MCF 10A (cell line): Measurements from ENCODE around the gene BMPR1B. TPM values are rescaled to one million over a fixed set of nuclear protein-coding genes. Genes with fewer than 3 reads are reported as not detected.

Experiments
- BruUV-seq: library from RNA; stranded (reverse); fragments of 400-500 nt; replicated peaks from 2 replicates; lab custom pipeline; 2021; lab: Mats Ljungman, UMichigan
- CTCF ChIA-PET: fragments of 300-600 bp; sonication (Branson Sonifier 250); formaldehyde crosslinking; extraction: SDS; loops from one replicate; lab custom pipeline; 2021; ENCODE audit warnings: antibody characterized with exemption, inconsistent platforms; lab: Yijun Ruan, JAX
- POLR2A ChIA-PET: fragments of 300-600, 350-650 bp; sonication (Branson Sonifier 250); formaldehyde crosslinking; extraction: SDS; loops from one replicate; lab custom pipeline; 2020; ENCODE audit warnings: antibody characterized with exemption, inconsistent platforms; lab: Yijun Ruan, JAX
- DNase-seq: peaks from one replicate; pipeline ENCODE4 v3.0.0-alpha.2; 2018; ENCODE audit not compliant: unreplicated experiment
- H3K27ac Mint-ChIP-seq: one replicate; pipeline ENCODE4 v1.8.0; 2022; ENCODE audit warnings: mild to moderate bottlenecking, low read depth, mixed read lengths; ENCODE audit not compliant: unreplicated experiment
- H3K27me3 Mint-ChIP-seq: one replicate; pipeline ENCODE4 v1.8.0; 2022; ENCODE audit warnings: mixed read lengths; ENCODE audit not compliant: insufficient read depth, unreplicated experiment
- H3K36me3 Mint-ChIP-seq: one replicate; pipeline ENCODE4 v1.8.0; 2022; ENCODE audit warnings: mild to moderate bottlenecking, moderate library complexity, mixed read lengths; ENCODE audit not compliant: insufficient read depth, unreplicated experiment
- H3K4me1 Mint-ChIP-seq: one replicate; pipeline ENCODE4 v1.8.0; 2022; ENCODE audit warnings: mixed read lengths; ENCODE audit not compliant: insufficient read depth, unreplicated experiment
- H3K4me3 Mint-ChIP-seq: one replicate; pipeline ENCODE4 v1.8.0; 2022; ENCODE audit warnings: mild to moderate bottlenecking, moderate library complexity, mixed read lengths; ENCODE audit not compliant: unreplicated experiment
- H3K9me3 Mint-ChIP-seq: one replicate; pipeline ENCODE4 v1.8.0; 2022; ENCODE audit warnings: mixed read lengths; ENCODE audit not compliant: unreplicated experiment
- CTCF ChIP-seq: fragments of 200-600 bp; IDR thresholded peaks from one replicate; pipeline ENCODE4 v1.8.0; 2022; ENCODE audit warnings: antibody characterized with exemption, mild to moderate bottlenecking; ENCODE audit not compliant: unreplicated experiment
- intact Hi-C: fragments of 100-400 bp; cut with micrococcal nuclease; formaldehyde crosslinking; loops from 2 replicates; pipeline ENCODE4 v1.14.1; 2022
- total RNA-seq: library from RNA; stranded (reverse); gene quantifications from 2 replicates; pipeline ENCODE4 v1.2.3, GENCODE V29; 2022

BMPR1B gene
- total RNA-seq, 1 experiment from 2014 or later: 18.8 TPM

GRCh38 chr4:94848326-94848725 is 90.6 kb downstream of the BMPR1B start:
- TF ChIP-seq CTCF: no peak
- DNase-seq: no peak
- intact Hi-C loops: no loop called here
- Mint-ChIP-seq H3K9me3 (no peaks in the 10 kb centered on the region), H3K36me3 (peaks cover 7% of the 10 kb centered on the region), H3K27ac (no peak overlapping the region), H3K4me3 (no peak overlapping the region), H3K27me3 (no peaks in the 10 kb centered on the region), H3K4me1 (no peaks in the 10 kb centered on the region)
- CTCF ChIA-PET: no interaction called here
- POLR2A ChIA-PET: no interaction called here
- no TSS peak for BruUV-seq

DNA sequence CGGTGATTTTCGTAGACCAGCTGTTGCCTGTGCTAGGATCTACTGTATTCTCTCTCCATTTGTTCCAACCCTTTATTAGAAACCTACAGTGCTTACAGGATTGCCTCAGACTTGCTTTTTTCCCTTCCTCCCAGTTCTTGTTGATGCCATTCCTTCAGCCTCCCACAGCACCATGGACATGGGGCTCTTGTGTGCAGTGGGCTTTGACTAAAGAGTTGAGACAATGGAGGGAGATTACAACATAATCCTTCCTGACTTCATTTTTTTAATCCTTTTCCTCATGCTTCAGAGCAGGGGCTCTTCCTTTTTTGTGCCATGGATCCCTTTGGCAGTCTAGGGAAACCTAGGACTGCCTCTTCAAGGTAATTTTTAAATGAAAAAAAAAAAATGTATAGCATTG is 92.1 kb downstream of the BMPR1B start:
- CTCF ChIA-PET: interaction anchor here (0.5 kb wide), 1 partner anchor 50 kb away, joined by 3 read pairs; no protein-coding TSS in a partner anchor
- TF ChIP-seq CTCF: no peak
- intact Hi-C loops: no loop called here
- H3K4me3 Mint-ChIP-seq: no peak overlapping the region
- no peaks in the 10 kb centered on the region for H3K4me1 Mint-ChIP-seq
- DNase-seq: no peak
- POLR2A ChIA-PET: interaction anchor here (0.6 kb wide), 1 partner anchor 21 kb away, joined by 4 read pairs; no protein-coding TSS in a partner anchor
- BruUV-seq: no TSS peak
- no peaks in the 10 kb centered on the region for H3K9me3 Mint-ChIP-seq
- peaks cover 7% of the 10 kb centered on the region for H3K36me3 Mint-ChIP-seq
- no peaks in the 10 kb centered on the region for H3K27me3 Mint-ChIP-seq
- H3K27ac Mint-ChIP-seq: no peak overlapping the region

DNA sequence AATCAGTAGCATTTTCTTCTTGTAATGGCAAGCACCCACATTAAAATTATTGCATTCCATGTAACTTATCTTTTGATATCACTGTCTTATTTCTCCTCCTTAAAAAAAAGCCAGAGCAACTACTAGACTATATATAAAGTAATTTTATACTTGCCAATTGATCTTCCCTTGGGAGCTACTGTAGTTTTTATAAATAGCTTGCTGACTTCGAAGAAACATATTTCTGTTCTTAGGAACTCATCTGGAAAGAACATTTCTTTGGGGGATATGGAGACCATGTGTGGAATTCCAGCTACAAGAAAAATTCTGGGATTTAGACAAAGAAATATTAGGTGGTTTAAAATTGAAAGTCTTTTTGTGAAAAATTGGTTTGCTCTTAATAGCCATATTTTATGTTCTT is 94.9 kb downstream of the BMPR1B start:
- BruUV-seq: no TSS peak
- peaks cover 14% of the 10 kb centered on the region for H3K36me3 Mint-ChIP-seq
- no peaks in the 10 kb centered on the region for H3K4me1 Mint-ChIP-seq
- no peaks in the 10 kb centered on the region for H3K9me3 Mint-ChIP-seq
- H3K27me3 Mint-ChIP-seq: no peaks in the 10 kb centered on the region
- no peak overlapping the region for H3K27ac Mint-ChIP-seq
- DNase-seq: no peak
- intact Hi-C loops: no loop called here
- no peak for TF ChIP-seq CTCF
- CTCF ChIA-PET: interaction anchor here (0.9 kb wide), 1 partner anchor 9 kb away, joined by 5 read pairs; no protein-coding TSS in a partner anchor
- H3K4me3 Mint-ChIP-seq: no peak overlapping the region
- POLR2A ChIA-PET: no interaction called here

GRCh38 chr4:94856030-94856429 is 98.3 kb downstream of the BMPR1B start:
- Mint-ChIP-seq H3K4me3 (no peak overlapping the region), H3K36me3 (peaks cover 7% of the 10 kb centered on the region), H3K4me1 (no peaks in the 10 kb centered on the region), H3K9me3 (no peaks in the 10 kb centered on the region), H3K27ac (no peak overlapping the region), H3K27me3 (no peaks in the 10 kb centered on the region)
- DNase-seq: no peak
- no peak for TF ChIP-seq CTCF
- ChIA-PET POLR2A (interaction anchor here (1.3 kb wide), 1 partner anchor 27 kb away, joined by 6 read pairs; no protein-coding TSS in a partner anchor), CTCF (interaction anchor here (0.6 to 1.2 kb wide), 2 partner anchors 12 to 46 kb away, joined by 3 to 4 read pairs; no protein-coding TSS in a partner anchor)
- BruUV-seq: no TSS peak
- intact Hi-C loops: no loop called here
